ENCODE measurements around the gene ARSI. TPM values are rescaled to one million over a fixed set of nuclear protein-coding genes. Genes with fewer than 3 reads are reported as not detected.

The ARSI gene
- total and polyA plus RNA-seq, 2 of the 4 experiments (the other 2 are of a cell fraction), result 14.8 to 15.2 TPM

DNA sequence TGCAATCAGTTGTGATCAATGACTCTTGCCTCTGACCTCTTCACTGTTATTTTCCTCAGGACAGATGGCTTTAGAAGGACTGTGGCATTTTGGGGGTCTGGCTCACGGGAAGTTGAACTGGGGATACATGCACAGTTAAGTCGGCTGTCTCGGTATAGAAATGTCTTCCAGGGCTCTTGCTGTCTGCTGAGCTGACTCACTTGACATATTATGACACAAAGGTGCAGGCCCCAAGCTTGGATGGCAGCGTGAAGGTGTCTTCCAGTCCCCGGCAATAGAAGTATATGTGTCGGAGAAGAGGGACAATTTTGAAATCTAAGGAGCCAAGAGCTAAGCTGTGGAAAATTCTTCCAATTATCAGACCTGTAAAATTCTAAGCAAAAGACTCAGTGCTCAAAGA, 9.8 kb upstream of the ARSI start:
- Histone ChIP-seq H2BK20ac (ENCODE audit: low read depth, low read length) (no peak overlapping the region; the same call in 1 of the 2 replicates), H3K27me3 (ENCODE audit: control insufficient read depth, insufficient read depth, low read length) (no peaks in the 10 kb centered on the region), H2BK120ac (ENCODE audit: low read depth, low read length) (no peak overlapping the region), H3K4me1 (ENCODE audit: control insufficient read depth, insufficient read depth, low read length) (peaks cover 19% of the 10 kb centered on the region), H3K9me3 (ENCODE audit: control insufficient read depth, insufficient read depth, low read length) (no peaks in the 10 kb centered on the region), H3K4me2 (ENCODE audit: low read depth, low read length) (no peak overlapping the region), H4K20me1 (ENCODE audit: insufficient read depth, low read length) (peaks cover 5% of the 10 kb centered on the region; the same call in 1 of the 2 replicates), H4K91ac (ENCODE audit: insufficient read depth, low read depth, low read length) (no peak overlapping the region), H2AK9ac (replicated peaks; ENCODE audit: low read depth, low read length, poor library complexity) (no peak overlapping the region), H3K4ac (ENCODE audit: low read depth, low read length) (no peak overlapping the region), H3K18ac (ENCODE audit: low read depth, low read length) (no peak overlapping the region), H2BK15ac (ENCODE audit: low read depth, low read length) (no peak overlapping the region), H4K8ac (ENCODE audit: low read depth in 2 of 2, low read length in 2 of 2) (no peak overlapping the region), H2AFZ (replicated peaks; ENCODE audit: low read length, poor library complexity) (no peak overlapping the region), H3K9ac (ENCODE audit: low read depth, low read length) (no peak overlapping the region), H4K5ac (ENCODE audit: low read depth, low read length) (no peak overlapping the region), H3K36me3 (ENCODE audit: control insufficient read depth, insufficient read depth, low read length) (no peaks in the 10 kb centered on the region), H3K23ac (ENCODE audit: low read depth, low read length) (no peak overlapping the region), H2AK5ac (ENCODE audit: low read depth, low read length) (no peak overlapping the region), H3K56ac (ENCODE audit: extremely low read depth, insufficient read depth, low read length) (no peak overlapping the region), H3K14ac (replicated peaks; ENCODE audit: low read depth, low read length) (no peak overlapping the region), H3K4me3 (ENCODE audit: insufficient read depth, low read depth, low read length) (no peak overlapping the region), H2BK5ac (ENCODE audit: low read depth, low read length, poor library complexity, severe bottlenecking) (no peak overlapping the region), H3K79me1 (ENCODE audit: low read depth in 1 of 2, low read length in 2 of 2) (no peaks in the 10 kb centered on the region), H3K9me1 (ENCODE audit: insufficient read depth, low read length) (peaks cover 21% of the 10 kb centered on the region), H3K27ac (ENCODE audit: insufficient read depth, low read length) (no peak overlapping the region)
- dilution Hi-C loops (cut with HindIII; ENCODE audit: low sequenced_read_pairs, unreplicated experiment), result no loop called here
- DNase-seq (no peak), ATAC-seq (ENCODE audit: low read depth) (no peak)
- CTCF ChIA-PET, result no interaction called here
- WGBS, 2 experiments (ENCODE audit: extremely low coverage in 2 of 2, insufficient read length in 1 of 2), result no CpG with 5 or more reads among the region's 6 CpGs
- POLR2A ChIA-PET (ENCODE audit: unreplicated experiment), result no interaction called here
- TF ChIP-seq, protein P1, sequence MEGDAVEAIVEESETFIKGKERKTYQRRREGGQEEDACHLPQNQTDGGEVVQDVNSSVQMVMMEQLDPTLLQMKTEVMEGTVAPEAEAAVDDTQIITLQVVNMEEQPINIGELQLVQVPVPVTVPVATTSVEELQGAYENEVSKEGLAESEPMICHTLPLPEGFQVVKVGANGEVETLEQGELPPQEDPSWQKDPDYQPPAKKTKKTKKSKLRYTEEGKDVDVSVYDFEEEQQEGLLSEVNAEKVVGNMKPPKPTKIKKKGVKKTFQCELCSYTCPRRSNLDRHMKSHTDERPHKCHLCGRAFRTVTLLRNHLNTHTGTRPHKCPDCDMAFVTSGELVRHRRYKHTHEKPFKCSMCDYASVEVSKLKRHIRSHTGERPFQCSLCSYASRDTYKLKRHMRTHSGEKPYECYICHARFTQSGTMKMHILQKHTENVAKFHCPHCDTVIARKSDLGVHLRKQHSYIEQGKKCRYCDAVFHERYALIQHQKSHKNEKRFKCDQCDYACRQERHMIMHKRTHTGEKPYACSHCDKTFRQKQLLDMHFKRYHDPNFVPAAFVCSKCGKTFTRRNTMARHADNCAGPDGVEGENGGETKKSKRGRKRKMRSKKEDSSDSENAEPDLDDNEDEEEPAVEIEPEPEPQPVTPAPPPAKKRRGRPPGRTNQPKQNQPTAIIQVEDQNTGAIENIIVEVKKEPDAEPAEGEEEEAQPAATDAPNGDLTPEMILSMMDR (conservative IDR thresholded peaks at IDR 0.05; ENCODE audit: low read depth, low read length), result no peak
- no peak for TF ChIP-seq MAFK (IDR thresholded peaks at IDR 0.05; ENCODE audit: low read depth, low read length)
- TF ChIP-seq SMC3 (IDR thresholded peaks at IDR 0.05; ENCODE audit: low read depth, low read length), result no peak
- no peak for TF ChIP-seq RCOR1 (IDR thresholded peaks at IDR 0.05; ENCODE audit: insufficient replicate concordance, low read length)
- BruUV-seq (replicated peaks), result no TSS peak
- intact Hi-C loops (cut with micrococcal nuclease), result no loop called here
- in situ Hi-C loops (cut with MboI; ENCODE audit: low sequenced_read_pairs), result no loop called here
